BJ (cell line): ENCODE measurements around the gene PSEN2. TPM values are rescaled to one million over a fixed set of nuclear protein-coding genes. Genes with fewer than 3 reads are reported as not detected.

Source experiments
- CTCF ChIA-PET: fragments of 350-600 bp; formaldehyde crosslinking; extraction: SDS; loops from one replicate; lab custom pipeline; 2021; ENCODE audit warnings: antibody characterized with exemption, inconsistent platforms; lab: Yijun Ruan, JAX
- POLR2A ChIA-PET: fragments of 300-600 bp; sonication (Branson Sonifier 250); formaldehyde crosslinking; extraction: SDS; loops from one replicate; lab custom pipeline; 2021; ENCODE audit warnings: antibody characterized with exemption; lab: Charles Lee
- DNase-seq: peaks from one replicate; pipeline ENCODE4 v3.0.0-alpha.2; 2011; ENCODE audit warnings: low read depth
- H3K27me3 ChIP-seq: 2 replicates; pipeline ENCODE4 v1.6.0; 2011; ENCODE audit warnings: low read length; ENCODE audit not compliant: control insufficient read depth, insufficient read depth
- H3K36me3 ChIP-seq: 2 replicates; pipeline ENCODE4 v1.5.1; 2011; ENCODE audit warnings: low read length; ENCODE audit not compliant: control insufficient read depth, insufficient read depth
- H3K4me3 ChIP-seq: 2 replicates; pipeline ENCODE4 v1.5.1; 2011; ENCODE audit warnings: low read depth, mild to moderate bottlenecking, control low read depth, low read length
- polyA plus RNA-seq: library from polyadenylated mRNA; depleted of rRNA; stranded (reverse); fragments of >200 nt; gene quantifications from 2 replicates; pipeline ENCODE4 v1.2.3, GENCODE V29; 2011; rRNA removed
- TF ChIP-seq, protein P1 (sequence below): IDR thresholded peaks from 2 replicates; pipeline ENCODE4 v1.5.1; 2011; ENCODE audit warnings: low read depth, mild to moderate bottlenecking, control low read depth, inconsistent platforms, low read length, moderate library complexity; ENCODE audit not compliant: insufficient read depth

Gene PSEN2
- polyA plus RNA-seq, 1 experiment, result 32.1 TPM

DNA sequence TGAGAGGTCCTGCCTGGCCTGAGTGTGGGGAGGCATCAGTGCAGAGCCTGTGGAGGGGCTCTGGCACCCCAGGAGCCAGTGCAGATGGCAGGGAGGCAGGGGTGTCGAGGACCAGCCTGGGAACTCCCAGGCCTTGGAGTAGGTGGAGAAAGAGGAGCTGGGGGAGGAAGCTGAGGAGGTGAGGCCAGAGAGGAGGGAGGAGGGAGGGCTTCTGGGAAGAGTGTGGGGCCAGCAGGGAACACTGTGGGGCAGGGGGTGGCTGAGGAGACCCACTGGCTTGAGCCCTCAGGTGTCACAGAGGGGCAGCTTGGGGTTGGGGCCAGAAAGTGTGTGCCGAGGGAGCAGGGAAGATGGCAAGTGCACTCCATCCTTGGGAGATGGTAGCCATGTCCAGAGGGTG is 73.5 kb downstream of the PSEN2 start:
- H3K36me3 ChIP-seq, result no peaks in the 10 kb centered on the region
- 0 out of 2 replicates have a peak, but pooled peaks cover 2% of the 10 kb centered on the region for H3K27me3 ChIP-seq
- H3K4me3 ChIP-seq, result no peak overlapping the region
- ChIA-PET CTCF (no interaction called here), POLR2A (no interaction called here)
- TF ChIP-seq, protein P1, sequence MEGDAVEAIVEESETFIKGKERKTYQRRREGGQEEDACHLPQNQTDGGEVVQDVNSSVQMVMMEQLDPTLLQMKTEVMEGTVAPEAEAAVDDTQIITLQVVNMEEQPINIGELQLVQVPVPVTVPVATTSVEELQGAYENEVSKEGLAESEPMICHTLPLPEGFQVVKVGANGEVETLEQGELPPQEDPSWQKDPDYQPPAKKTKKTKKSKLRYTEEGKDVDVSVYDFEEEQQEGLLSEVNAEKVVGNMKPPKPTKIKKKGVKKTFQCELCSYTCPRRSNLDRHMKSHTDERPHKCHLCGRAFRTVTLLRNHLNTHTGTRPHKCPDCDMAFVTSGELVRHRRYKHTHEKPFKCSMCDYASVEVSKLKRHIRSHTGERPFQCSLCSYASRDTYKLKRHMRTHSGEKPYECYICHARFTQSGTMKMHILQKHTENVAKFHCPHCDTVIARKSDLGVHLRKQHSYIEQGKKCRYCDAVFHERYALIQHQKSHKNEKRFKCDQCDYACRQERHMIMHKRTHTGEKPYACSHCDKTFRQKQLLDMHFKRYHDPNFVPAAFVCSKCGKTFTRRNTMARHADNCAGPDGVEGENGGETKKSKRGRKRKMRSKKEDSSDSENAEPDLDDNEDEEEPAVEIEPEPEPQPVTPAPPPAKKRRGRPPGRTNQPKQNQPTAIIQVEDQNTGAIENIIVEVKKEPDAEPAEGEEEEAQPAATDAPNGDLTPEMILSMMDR, result no peak
- no peak for DNase-seq

DNA sequence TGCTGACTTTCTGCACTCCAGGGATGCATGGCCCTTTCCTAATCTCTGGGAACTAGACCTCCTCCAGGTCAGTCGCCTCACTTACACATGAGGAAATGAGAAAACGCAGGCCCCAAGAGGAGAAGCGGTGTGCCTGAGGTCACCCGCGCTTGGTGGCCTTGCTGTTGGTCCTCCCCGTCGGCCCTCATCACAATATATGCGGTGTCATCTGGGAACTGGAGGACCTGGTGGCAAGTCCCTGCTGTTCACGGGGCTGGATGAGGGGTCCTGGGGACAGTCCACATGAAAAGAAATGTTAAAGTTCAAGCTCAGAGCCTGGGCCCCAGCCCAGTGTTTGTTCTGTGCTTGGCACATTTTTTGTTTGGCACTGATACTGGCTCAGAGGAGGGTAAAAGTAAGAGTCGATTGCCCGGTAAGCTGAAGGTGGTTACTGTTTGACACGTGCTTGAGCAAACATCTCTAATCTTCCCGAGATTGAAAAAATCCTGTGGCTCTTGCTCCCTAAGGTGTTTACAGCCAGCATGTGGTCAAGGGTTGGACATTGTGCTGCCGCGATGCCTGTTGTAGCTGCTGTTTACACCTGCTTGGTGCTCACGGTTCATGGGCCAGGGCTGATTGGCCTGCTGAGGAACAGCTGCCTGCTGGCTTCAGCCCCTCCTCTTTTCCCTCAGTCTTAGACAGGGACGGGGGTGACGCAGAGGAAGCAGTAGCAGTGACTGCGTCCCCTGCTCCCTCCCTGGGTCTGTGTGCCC is 74.9 kb downstream of the PSEN2 start:
- H3K27me3 ChIP-seq, result 0 out of 2 replicates have a peak, but pooled peaks cover 2% of the 10 kb centered on the region
- ChIA-PET POLR2A (no interaction called here), CTCF (no interaction called here)
- no peaks in the 10 kb centered on the region for H3K36me3 ChIP-seq
- TF ChIP-seq, protein P1, result no peak
- no peak for DNase-seq
- no peak overlapping the region for H3K4me3 ChIP-seq

Other genes with a start within 250 kb of the PSEN2 start
- gene ITPKB, start 131.3 kb upstream of the PSEN2 start, polyA plus RNA-seq, result 1.3 and 1.4 TPM in 2 replicates
- 4.7 and 6.8 TPM in 2 replicates for gene COQ8A, start 69.7 kb downstream of the PSEN2 start, polyA plus RNA-seq